GM12801 (cell line): ENCODE measurements around the gene IL6R.

Experiments used
- CTCF ChIP-seq: IDR thresholded peaks from one replicate; pipeline ENCODE4 v1.5.1; 2011; ENCODE audit warnings: control low read depth; ENCODE audit not compliant: insufficient read length; ENCODE audit errors: extremely low read depth

IL6R gene

GRCh38 chr1:154404984-154405746, at the start of gene IL6R:
IL6R (plus strand) TSS chr1:154405343; CDS start chr1:154405630, 287 bp downstream.
- TF ChIP-seq CTCF = no peak

GRCh38 chr1:154358519-154358918, 46.6 kb upstream of the IL6R start:
- TF ChIP-seq CTCF = no peak

- no peak for TF ChIP-seq CTCF
Observed at GRCh38 chr1:154360288-154360687, 44.9 kb upstream of the IL6R start.

- no peak for TF ChIP-seq CTCF
Observed at GRCh38 chr1:154361357-154361756, 43.8 kb upstream of the IL6R start.

- TF ChIP-seq CTCF = no peak
Observed at GRCh38 chr1:154371436-154371835, 33.7 kb upstream of the IL6R start.

- TF ChIP-seq CTCF = no peak
Observed at GRCh38 chr1:154379301-154379700, 25.8 kb upstream of the IL6R start.

- TF ChIP-seq CTCF = no peak
Observed at GRCh38 chr1:154384650-154385489, 20.3 kb upstream of the IL6R start.
